Neuronal stem cell (in vitro differentiated cells): ENCODE results near the gene RTRAF.

Experiments
- DNase-seq: peaks from one replicate; pipeline ENCODE4 v3.0.0-alpha.2; 2013; ENCODE audit warnings: low spot score
- H2AFZ ChIP-seq: one replicate; pipeline ENCODE4 v1.6.1; 2013; ENCODE audit warnings: mild to moderate bottlenecking, low read length, inconsistent platforms
- H2AK5ac ChIP-seq: 2 replicates; pipeline ENCODE4 v1.6.1; 2013; ENCODE audit warnings: low read depth, mild to moderate bottlenecking, inconsistent platforms, low read length, moderate library complexity, mixed read lengths
- H2BK120ac ChIP-seq: 2 replicates; pipeline ENCODE4 v1.6.1; 2013; ENCODE audit warnings: low read depth, mild to moderate bottlenecking, inconsistent platforms, low read length, moderate library complexity, mixed read lengths
- H2BK12ac ChIP-seq: one replicate; pipeline ENCODE4 v1.6.1; 2013; ENCODE audit warnings: low read length, inconsistent platforms
- H2BK15ac ChIP-seq: 2 replicates; pipeline ENCODE4 v1.6.1; 2013; ENCODE audit warnings: mild to moderate bottlenecking, low read length, inconsistent platforms, mixed read lengths
- H2BK5ac ChIP-seq: one replicate; pipeline ENCODE4 v1.6.1; 2013; ENCODE audit warnings: inconsistent platforms, mild to moderate bottlenecking, low read length, moderate library complexity
- H3K14ac ChIP-seq: one replicate; pipeline ENCODE4 v1.6.1; 2013; ENCODE audit warnings: low read length, inconsistent platforms
- H3K18ac ChIP-seq: 2 replicates; pipeline ENCODE4 v1.6.1; 2013; ENCODE audit warnings: low read length, inconsistent platforms
- H3K23ac ChIP-seq: 2 replicates; pipeline ENCODE4 v1.6.1; 2013; ENCODE audit warnings: low read depth, mild to moderate bottlenecking, mixed read lengths, low read length, inconsistent platforms; ENCODE audit not compliant: poor library complexity
- H3K27ac ChIP-seq: replicated peaks from 3 replicates; pipeline ENCODE4 v1.5.1; 2013; ENCODE audit warnings: low read length, inconsistent platforms
- H3K27me3 ChIP-seq, 3 experiments: 2 replicates each; pipeline ENCODE4 v1.6.1; 2013; ENCODE audit warnings: low read length in 3 of 3, mild to moderate bottlenecking in 2 of 3, inconsistent platforms in 1 of 3, low read depth in 1 of 3, mixed read lengths in 1 of 3, moderate library complexity in 1 of 3; ENCODE audit not compliant: control insufficient read depth in 3 of 3, insufficient read depth in 3 of 3
- H3K36me3 ChIP-seq, 2 donors: replicated peaks in 1 of 2; 2 replicates each; pipeline ENCODE4 v1.6.1; 2013; ENCODE audit warnings: low read length in 2 of 2; ENCODE audit not compliant: control insufficient read depth in 2 of 2, insufficient read depth in 2 of 2
- H3K4ac ChIP-seq: 2 replicates; pipeline ENCODE4 v1.6.1; 2013; ENCODE audit warnings: inconsistent platforms, mild to moderate bottlenecking, low read length, moderate library complexity
- H3K4me1 ChIP-seq, 2 donors: 1 replicate in 1 of 2; 2 replicates in 1 of 2; pipeline ENCODE4 v1.6.1; 2013; ENCODE audit warnings: low read length in 2 of 2, low read depth in 1 of 2; ENCODE audit not compliant: control insufficient read depth in 2 of 2, insufficient read depth in 1 of 2
- H3K4me2 ChIP-seq: one replicate; pipeline ENCODE4 v1.6.1; 2013; ENCODE audit warnings: mild to moderate bottlenecking, low read length, inconsistent platforms; ENCODE audit not compliant: insufficient read depth, poor library complexity, severe bottlenecking
- H3K4me3 ChIP-seq, 2 donors: 2 replicates each; pipeline ENCODE4 v1.5.1; 2013; ENCODE audit warnings: low read length in 2 of 2, mild to moderate bottlenecking in 2 of 2, inconsistent platforms in 1 of 2, moderate library complexity in 1 of 2
- H3K79me1 ChIP-seq: one replicate; pipeline ENCODE4 v1.6.1; 2013; ENCODE audit warnings: low read depth, mild to moderate bottlenecking, inconsistent platforms, low read length, moderate library complexity
- H3K9ac ChIP-seq: one replicate; pipeline ENCODE4 v1.6.1; 2013; ENCODE audit warnings: mild to moderate bottlenecking, low read depth, low read length, inconsistent platforms; ENCODE audit not compliant: poor library complexity
- H3K9me3 ChIP-seq, 2 donors: replicated peaks in 1 of 2; 2 replicates each; pipeline versions ENCODE3 to v1.6.1; 2013; ENCODE audit warnings: low read length in 2 of 2, mild to moderate bottlenecking in 2 of 2, inconsistent platforms in 1 of 2, low read depth in 1 of 2, mixed read lengths in 1 of 2, moderate library complexity in 1 of 2; ENCODE audit not compliant: control insufficient read depth in 2 of 2, insufficient read depth in 1 of 2
- H4K8ac ChIP-seq: one replicate; pipeline ENCODE4 v1.6.1; 2013; ENCODE audit warnings: low read depth, mild to moderate bottlenecking, inconsistent platforms, low read length, moderate library complexity
- H4K91ac ChIP-seq: one replicate; pipeline ENCODE4 v1.6.1; 2013; ENCODE audit warnings: low read length, low read depth, mild to moderate bottlenecking, inconsistent platforms; ENCODE audit not compliant: poor library complexity
- WGBS, 2 donors: extraction: QIAGEN DNeasy Blood & Tissue Kit; methylation state at CpG; one replicate each; pipeline ENCODE4 v1.1.7; 2013; ENCODE audit warnings: missing lambda C conversion rate in 2 of 2, mixed read lengths in 1 of 2; ENCODE audit not compliant: insufficient read length in 2 of 2, insufficient replicate concordance in 1 of 2; ENCODE audit errors: extremely low coverage in 2 of 2; 5-methylcytosine and 5-hydroxymethylcytosine counted together

Gene RTRAF

DNA sequence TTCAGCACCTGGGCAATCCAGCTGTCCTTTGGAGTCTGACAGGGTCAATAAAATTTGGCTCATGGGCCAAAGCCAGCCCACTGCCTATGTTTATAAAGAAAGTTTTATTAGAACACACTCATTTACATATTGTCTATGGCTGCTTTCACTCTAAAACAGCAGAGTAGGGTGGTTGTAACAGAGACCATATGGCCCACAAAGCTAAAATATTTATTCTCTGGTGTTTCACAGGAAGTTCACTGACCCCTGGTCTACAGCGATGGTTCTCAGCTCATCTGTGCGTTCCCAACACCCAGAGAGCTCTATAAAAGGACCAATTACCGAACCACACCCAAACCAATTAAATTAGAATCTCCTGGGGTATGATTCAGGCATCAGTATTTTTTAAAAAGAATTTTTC lies 37.7 kb upstream of the RTRAF start:
- Histone ChIP-seq H3K27me3 (no peaks in the 10 kb centered on the region), H3K4me2 (no peak overlapping the region), H3K27ac (no peak overlapping the region), H3K14ac (no peak overlapping the region), H2AFZ (no peak overlapping the region), H3K36me3 (peaks cover 0 to 76% of the 10 kb centered on the region in 2 donors), H2AK5ac (no peak overlapping the region), H3K4ac (no peak overlapping the region), H3K4me3 (no peak overlapping the region), H4K8ac (no peak overlapping the region), H2BK120ac (no peak overlapping the region), H2BK15ac (no peak overlapping the region), H3K18ac (no peak overlapping the region), H3K9me3 (peaks cover 7 to 17% of the 10 kb centered on the region in 2 donors), H2BK12ac (no peak overlapping the region), H2BK5ac (no peak overlapping the region), H3K4me1 (peaks cover 0 to 9% of the 10 kb centered on the region in 2 donors), H3K9ac (no peak overlapping the region), H3K23ac (no peak overlapping the region), H3K79me1 (no peaks in the 10 kb centered on the region), H4K91ac (no peak overlapping the region)
- DNase-seq = no peak
- WGBS, 2 donors = no CpG with 5 or more reads among the region's 3 CpGs

- peaks cover 2 to 98% of the 10 kb centered on the region in 2 donors for H3K36me3 ChIP-seq
- no peaks in the 10 kb centered on the region for H3K27me3 ChIP-seq
- H2BK12ac ChIP-seq = no peak overlapping the region
- H3K4ac ChIP-seq = no peak overlapping the region
- no peak overlapping the region for H3K27ac ChIP-seq
- no peak overlapping the region for H4K8ac ChIP-seq
- no peak overlapping the region for H4K91ac ChIP-seq
- H2BK120ac ChIP-seq = no peak overlapping the region
- no CpG with 5 or more reads among the region's 2 CpGs for WGBS, 2 donors
- H2AFZ ChIP-seq = no peak overlapping the region
- H2BK15ac ChIP-seq = no peak overlapping the region
- no peak overlapping the region for H3K14ac ChIP-seq
- no peak overlapping the region for H3K9ac ChIP-seq
- H2BK5ac ChIP-seq = no peak overlapping the region
- H3K23ac ChIP-seq = no peak overlapping the region
- no peaks in the 10 kb centered on the region for H3K79me1 ChIP-seq
- H3K18ac ChIP-seq = no peak overlapping the region
- H3K4me3 ChIP-seq = no peak overlapping the region
- H2AK5ac ChIP-seq = no peak overlapping the region
- DNase-seq = no peak
- H3K9me3 ChIP-seq = peaks cover 4 to 22% of the 10 kb centered on the region in 2 donors
- H3K4me1 ChIP-seq = peaks cover 0 to 9% of the 10 kb centered on the region in 2 donors
- H3K4me2 ChIP-seq = no peak overlapping the region
These were observed 35.3 kb upstream of the RTRAF start for GRCh38 chr14:51954031-51954430.

DNA sequence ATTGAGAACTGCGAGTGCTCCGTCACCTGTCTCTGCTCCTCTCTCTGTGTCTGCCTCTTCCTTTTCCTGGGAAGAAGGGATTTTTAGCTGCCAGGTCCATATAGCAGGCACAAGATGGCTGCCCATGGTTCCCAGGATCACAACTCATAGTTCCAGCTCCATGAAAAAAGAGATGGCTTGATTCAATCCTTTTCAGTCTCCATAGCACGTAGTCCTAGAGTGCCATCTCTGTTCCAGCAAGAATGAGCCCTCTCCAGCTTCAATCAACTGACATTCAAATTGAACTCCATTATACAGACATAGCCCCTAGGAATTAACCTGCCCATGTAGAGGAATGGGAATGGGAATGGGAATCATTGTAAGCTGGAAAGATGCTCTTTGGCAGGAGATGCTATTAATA lies 34.7 kb upstream of the RTRAF start:
- H3K27me3 ChIP-seq = no peaks in the 10 kb centered on the region
- no peak overlapping the region for H4K91ac ChIP-seq
- WGBS, 2 donors = no CpG with 5 or more reads among the region's 3 CpGs
- DNase-seq = no peak
- no peak overlapping the region for H3K18ac ChIP-seq
- H2AFZ ChIP-seq = no peak overlapping the region
- no peak overlapping the region for H4K8ac ChIP-seq
- H2AK5ac ChIP-seq = no peak overlapping the region
- peaks cover 0 to 9% of the 10 kb centered on the region in 2 donors for H3K4me1 ChIP-seq
- H3K4me2 ChIP-seq = no peak overlapping the region
- H3K9me3 ChIP-seq = peaks cover 4 to 28% of the 10 kb centered on the region in 2 donors
- no peak overlapping the region for H2BK5ac ChIP-seq
- H3K14ac ChIP-seq = no peak overlapping the region
- H3K27ac ChIP-seq = no peak overlapping the region
- no peaks in the 10 kb centered on the region for H3K79me1 ChIP-seq
- no peak overlapping the region for H2BK15ac ChIP-seq
- no peak overlapping the region for H2BK120ac ChIP-seq
- no peak overlapping the region for H3K9ac ChIP-seq
- peaks cover 2 to 99% of the 10 kb centered on the region in 2 donors for H3K36me3 ChIP-seq
- H3K4ac ChIP-seq = no peak overlapping the region
- H3K4me3 ChIP-seq = no peak overlapping the region
- H3K23ac ChIP-seq = no peak overlapping the region
- no peak overlapping the region for H2BK12ac ChIP-seq

DNA sequence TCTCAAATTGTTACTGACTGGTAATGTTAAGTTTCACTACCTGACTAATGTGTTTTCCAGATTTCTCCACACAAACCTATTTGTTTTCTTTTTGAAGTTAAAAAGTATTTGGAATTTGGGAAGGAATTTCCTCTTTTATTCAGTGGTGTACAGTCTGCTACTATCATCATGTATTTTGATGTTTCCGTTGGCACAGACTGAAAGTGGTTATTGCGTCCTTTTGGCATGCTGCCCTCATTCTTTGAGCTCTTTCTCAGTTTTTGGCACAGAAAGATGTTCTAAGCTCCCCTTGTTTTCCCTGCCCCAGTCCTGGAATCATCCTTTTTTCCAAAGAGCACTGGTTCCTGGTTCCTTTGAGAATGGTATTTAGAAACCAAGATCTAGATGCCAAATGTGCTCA lies 31.4 kb upstream of the RTRAF start:
- no peak overlapping the region for H2BK15ac ChIP-seq
- H3K27me3 ChIP-seq = no peaks in the 10 kb centered on the region
- no peak overlapping the region for H2BK120ac ChIP-seq
- H3K27ac ChIP-seq = no peak overlapping the region
- no peak overlapping the region for H2BK12ac ChIP-seq
- H3K9me3 ChIP-seq = peaks cover 4 to 49% of the 10 kb centered on the region in 2 donors
- H3K79me1 ChIP-seq = no peaks in the 10 kb centered on the region
- WGBS, 2 donors = no CpG with 5 or more reads among the region's 2 CpGs
- no peak overlapping the region for H2BK5ac ChIP-seq
- no peak for DNase-seq
- no peak overlapping the region for H4K91ac ChIP-seq
- peaks cover 0 to 9% of the 10 kb centered on the region in 2 donors for H3K4me1 ChIP-seq
- H4K8ac ChIP-seq = no peak overlapping the region
- H3K4ac ChIP-seq = no peak overlapping the region
- H3K23ac ChIP-seq = no peak overlapping the region
- H3K14ac ChIP-seq = no peak overlapping the region
- no peak overlapping the region for H3K4me2 ChIP-seq
- no peak overlapping the region for H3K4me3 ChIP-seq
- H3K36me3 ChIP-seq = peaks cover 2 to 89% of the 10 kb centered on the region in 2 donors
- H3K18ac ChIP-seq = no peak overlapping the region
- H3K9ac ChIP-seq = no peak overlapping the region
- no peak overlapping the region for H2AK5ac ChIP-seq
- H2AFZ ChIP-seq = no peak overlapping the region
